GM19328 (cell line): ENCODE results near the gene TMCO5A.
A peak's percentile ranks its signal among the peaks of the same experiment; 100 is the strongest.

Experiments used
- ATAC-seq: cut with Tn5 transposase; IDR thresholded peaks from one replicate; pipeline ENCODE4 v1.9.1; 2021; ENCODE audit warnings: mild to moderate bottlenecking, moderate library complexity; ENCODE audit not compliant: unreplicated experiment

TMCO5A gene

GRCh38 chr15:37967788-37968187 is 33.3 kb downstream of the TMCO5A start:
- ATAC-seq = no peak

GRCh38 chr15:37973856-37974255 is 39.4 kb downstream of the TMCO5A start:
- no peak for ATAC-seq

GRCh38 chr15:37978231-37978630 is 43.8 kb downstream of the TMCO5A start:
- no peak for ATAC-seq

GRCh38 chr15:37979671-37980409 is 45.4 kb downstream of the TMCO5A start:
- no peak for ATAC-seq

GRCh38 chr15:37981201-37981600 is 46.8 kb downstream of the TMCO5A start:
- ATAC-seq = no peak

- no peak for ATAC-seq
These were observed 47.3 kb downstream of the TMCO5A start for GRCh38 chr15:37981775-37982174.

GRCh38 chr15:37984368-37984767 is 49.9 kb downstream of the TMCO5A start:
- no peak for ATAC-seq

GRCh38 chr15:37995461-37996347 is 61.3 kb downstream of the TMCO5A start:
- peak; percentile 57 for ATAC-seq
